ENCODE data around the gene UNC5CL. TPM values are rescaled to one million over a fixed set of nuclear protein-coding genes. Genes with fewer than 3 reads are reported as not detected.

The UNC5CL gene
- total RNA-seq, 1 donor, result not detected

- Histone ChIP-seq H2AFZ (ENCODE audit: low read length) (no peak overlapping the region), H3K4me2 (ENCODE audit: insufficient read depth, low read length) (no peak overlapping the region), H3K36me3 (ENCODE audit: insufficient read depth, low read length) (no peaks in the 10 kb centered on the region), H3K27me3 (ENCODE audit: insufficient read depth, low read length) (no peaks in the 10 kb centered on the region), H3K79me2 (ENCODE audit: insufficient read depth, low read length) (no peaks in the 10 kb centered on the region), H3K4me3 (ENCODE audit: insufficient read depth, low read length) (no peak overlapping the region), H4K20me1 (ENCODE audit: insufficient read depth, low read length) (no peaks in the 10 kb centered on the region), H3K27ac (ENCODE audit: low read depth, low read length) (no peak overlapping the region), H3K4me1 (ENCODE audit: insufficient read depth, low read length) (no peaks in the 10 kb centered on the region), H3K9me3 (ENCODE audit: low read depth, low read length) (no peaks in the 10 kb centered on the region)
- no peak for TF ChIP-seq CTCF (IDR thresholded peaks at IDR 0.05; ENCODE audit: extremely low read depth, low read depth, low read length)
- DNase-seq (ENCODE audit: insufficient read length, low spot score, missing footprints), result no peak
Observed at GRCh38 chr6:41045664-41046063, 6.6 kb upstream of the UNC5CL start.

GRCh38 chr6:41043151-41043550 is 4.1 kb upstream of the UNC5CL start:
- peak; percentile 29 for DNase-seq (ENCODE audit: insufficient read length, low spot score, missing footprints)
- H3K36me3 ChIP-seq (ENCODE audit: insufficient read depth, low read length), result no peaks in the 10 kb centered on the region
- no peaks in the 10 kb centered on the region for H3K9me3 ChIP-seq (ENCODE audit: low read depth, low read length)
- no peak overlapping the region for H3K27ac ChIP-seq (ENCODE audit: low read depth, low read length)
- no peaks in the 10 kb centered on the region for H3K27me3 ChIP-seq (ENCODE audit: insufficient read depth, low read length)
- no peaks in the 10 kb centered on the region for H3K79me2 ChIP-seq (ENCODE audit: insufficient read depth, low read length)
- no peak for TF ChIP-seq CTCF (IDR thresholded peaks at IDR 0.05; ENCODE audit: extremely low read depth, low read depth, low read length)
- no peaks in the 10 kb centered on the region for H4K20me1 ChIP-seq (ENCODE audit: insufficient read depth, low read length)
- no peak overlapping the region for H3K4me3 ChIP-seq (ENCODE audit: insufficient read depth, low read length)
- no peak overlapping the region for H2AFZ ChIP-seq (ENCODE audit: low read length)
- no peak overlapping the region for H3K4me2 ChIP-seq (ENCODE audit: insufficient read depth, low read length)
- no peaks in the 10 kb centered on the region for H3K4me1 ChIP-seq (ENCODE audit: insufficient read depth, low read length)

GRCh38 chr6:41042226-41043055 is 3.4 kb upstream of the UNC5CL start, which contains the start of gene TSPO2:
TSS of gene TSPO2 (plus strand) at chr6:41042467. CDS start at chr6:41042986, 519 bp downstream.
- H3K9me3 ChIP-seq (ENCODE audit: low read depth, low read length), result no peaks in the 10 kb centered on the region
- no peaks in the 10 kb centered on the region for H3K4me1 ChIP-seq (ENCODE audit: insufficient read depth, low read length)
- H3K36me3 ChIP-seq (ENCODE audit: insufficient read depth, low read length), result no peaks in the 10 kb centered on the region
- no peaks in the 10 kb centered on the region for H4K20me1 ChIP-seq (ENCODE audit: insufficient read depth, low read length)
- DNase-seq (ENCODE audit: insufficient read length, low spot score, missing footprints), result peak; percentile 38
- H3K4me3 ChIP-seq (ENCODE audit: insufficient read depth, low read length), result no peak within 1 kb of the TSS
- no peak within 1 kb of the TSS for H2AFZ ChIP-seq (ENCODE audit: low read length)
- no peak within 1 kb of the TSS for H3K27ac ChIP-seq (ENCODE audit: low read depth, low read length)
- no peak for TF ChIP-seq CTCF (IDR thresholded peaks at IDR 0.05; ENCODE audit: extremely low read depth, low read depth, low read length)
- H3K27me3 ChIP-seq (ENCODE audit: insufficient read depth, low read length), result no peaks in the 10 kb centered on the region
- no peaks in the 10 kb centered on the region for H3K79me2 ChIP-seq (ENCODE audit: insufficient read depth, low read length)
- no peak within 1 kb of the TSS for H3K4me2 ChIP-seq (ENCODE audit: insufficient read depth, low read length)

- no peak overlapping the region for H2AFZ ChIP-seq (ENCODE audit: low read length)
- no peak overlapping the region for H3K27ac ChIP-seq (ENCODE audit: low read depth, low read length)
- H3K36me3 ChIP-seq (ENCODE audit: insufficient read depth, low read length), result no peaks in the 10 kb centered on the region
- TF ChIP-seq CTCF (IDR thresholded peaks at IDR 0.05; ENCODE audit: extremely low read depth, low read depth, low read length), result no peak
- no peaks in the 10 kb centered on the region for H3K4me1 ChIP-seq (ENCODE audit: insufficient read depth, low read length)
- no peak overlapping the region for H3K4me3 ChIP-seq (ENCODE audit: insufficient read depth, low read length)
- DNase-seq (ENCODE audit: insufficient read length, low spot score, missing footprints), result peak; percentile 26
- no peaks in the 10 kb centered on the region for H3K9me3 ChIP-seq (ENCODE audit: low read depth, low read length)
- peaks cover 3% of the 10 kb centered on the region for H3K27me3 ChIP-seq (ENCODE audit: insufficient read depth, low read length)
- H3K79me2 ChIP-seq (ENCODE audit: insufficient read depth, low read length), result no peaks in the 10 kb centered on the region
- no peaks in the 10 kb centered on the region for H4K20me1 ChIP-seq (ENCODE audit: insufficient read depth, low read length)
- H3K4me2 ChIP-seq (ENCODE audit: insufficient read depth, low read length), result no peak overlapping the region
Observed at GRCh38 chr6:41040940-41041536, 2.0 kb upstream of the UNC5CL start.

Data from osteoblast (primary cell).